HG03354 (cell line): ENCODE measurements around the gene KPNA4.
"Not testable (repeated sequence)": the region's sequence is repeated elsewhere in the genome, so short reads cannot be mapped to it uniquely, and the experiment has no call there.

ENCODE experiments used
- ATAC-seq: cut with Tn5 transposase; IDR thresholded peaks from one replicate; pipeline ENCODE4 v1.9.1; 2021; ENCODE audit warnings: mild to moderate bottlenecking; ENCODE audit not compliant: unreplicated experiment, poor library complexity, severe bottlenecking

KPNA4 gene

GRCh38 chr3:160565442-160566403, at the start of gene KPNA4:
TSS of gene KPNA4 (minus strand) at chr3:160565571. CDS start at chr3:160565282, 289 bp downstream.
- ATAC-seq, result peak; percentile 94

- no peak for ATAC-seq
Observed at GRCh38 chr3:160613661-160614060, 48.3 kb upstream of the KPNA4 start.

- no peak for ATAC-seq
Observed at GRCh38 chr3:160612386-160613075, 47.2 kb upstream of the KPNA4 start.

GRCh38 chr3:160611141-160611540, 45.8 kb upstream of the KPNA4 start:
- ATAC-seq, result no peak

- no peak for ATAC-seq
Observed at GRCh38 chr3:160608870-160609269, 43.5 kb upstream of the KPNA4 start.

GRCh38 chr3:160607826-160608225, 42.5 kb upstream of the KPNA4 start:
- ATAC-seq, result no peak

- no peak for ATAC-seq
Observed at GRCh38 chr3:160605315-160605714, 39.9 kb upstream of the KPNA4 start.

GRCh38 chr3:160603845-160604244, 38.5 kb upstream of the KPNA4 start:
- not testable (repeated sequence) for ATAC-seq

- no peak for ATAC-seq
Observed at GRCh38 chr3:160602259-160602658, 36.9 kb upstream of the KPNA4 start.

- ATAC-seq, result no peak
Observed at GRCh38 chr3:160601288-160601687, 35.9 kb upstream of the KPNA4 start.

- no peak for ATAC-seq
Observed at GRCh38 chr3:160598865-160599264, 33.5 kb upstream of the KPNA4 start.

GRCh38 chr3:160588023-160588422, 22.7 kb upstream of the KPNA4 start:
- ATAC-seq, result no peak

GRCh38 chr3:160587105-160587504, 21.7 kb upstream of the KPNA4 start:
- no peak for ATAC-seq

- ATAC-seq, result no peak
Observed at GRCh38 chr3:160586679-160587078, 21.3 kb upstream of the KPNA4 start.

GRCh38 chr3:160583451-160583850, 18.1 kb upstream of the KPNA4 start:
- ATAC-seq, result no peak

- ATAC-seq, result no peak
Observed at GRCh38 chr3:160580938-160581337, 15.6 kb upstream of the KPNA4 start.

GRCh38 chr3:160577556-160578195, 12.3 kb upstream of the KPNA4 start:
- no peak for ATAC-seq

GRCh38 chr3:160577093-160577492, 11.7 kb upstream of the KPNA4 start:
- no peak for ATAC-seq

- no peak for ATAC-seq
Observed at GRCh38 chr3:160576621-160577020, 11.2 kb upstream of the KPNA4 start.

- no peak for ATAC-seq
Observed at GRCh38 chr3:160575589-160575988, 10.2 kb upstream of the KPNA4 start.
